Activated CD8-positive, alpha-beta memory T cell treated with anti-CD3 and anti-CD28 coated beads, Interleukin-2, amount 10 ng/mL, durations not matched to agents 7 days and 5 days (primary cell): ENCODE measurements around the gene GASK1A. TPM values are rescaled to one million over a fixed set of nuclear protein-coding genes. Genes with fewer than 3 reads are reported as not detected.
"Not testable (repeated sequence)": the region's sequence is repeated elsewhere in the genome, so short reads cannot be mapped to it uniquely, and the experiment has no call there.

Experiments
- ATAC-seq: fragments of 150-1000 bp; cut with Tn5 transposase; one replicate; pipeline ENCODE4 v1.10.0; 2021; ENCODE audit warnings: moderate library complexity
- CTCF ChIA-PET: fragments of 350-600 bp; sonication (Branson Sonifier 250); formaldehyde crosslinking; loops from one replicate; lab custom pipeline; 2021; ENCODE audit warnings: antibody characterized with exemption; lab: Charles Lee
- DNase-seq: peaks from one replicate; pipeline ENCODE4 v3.0.0-alpha.2; 2020
- H3K27ac Mint-ChIP-seq: one replicate; pipeline ENCODE4 v1.8.0; 2021; ENCODE audit warnings: mild to moderate bottlenecking, mixed read lengths
- H3K27me3 Mint-ChIP-seq: one replicate; pipeline ENCODE4 v1.8.0; 2021; ENCODE audit warnings: mixed read lengths
- H3K36me3 Mint-ChIP-seq: one replicate; pipeline ENCODE4 v1.8.0; 2021; ENCODE audit warnings: mild to moderate bottlenecking, mixed read lengths
- H3K4me1 Mint-ChIP-seq: one replicate; pipeline ENCODE4 v1.8.0; 2021; ENCODE audit warnings: mixed read lengths
- H3K4me3 Mint-ChIP-seq: one replicate; pipeline ENCODE4 v1.8.0; 2021; ENCODE audit warnings: mild to moderate bottlenecking, moderate library complexity, mixed read lengths
- H3K9me3 Mint-ChIP-seq: one replicate; pipeline ENCODE4 v1.8.0; 2022; ENCODE audit warnings: low read depth, mixed read lengths
- total RNA-seq, 2 experiments: library from RNA; stranded (reverse); gene quantifications; one replicate each; pipeline ENCODE4 v1.2.3, GENCODE V29; 2021

Gene GASK1A
- total RNA-seq, 2 experiments from 2014 or later: not detected

DNA sequence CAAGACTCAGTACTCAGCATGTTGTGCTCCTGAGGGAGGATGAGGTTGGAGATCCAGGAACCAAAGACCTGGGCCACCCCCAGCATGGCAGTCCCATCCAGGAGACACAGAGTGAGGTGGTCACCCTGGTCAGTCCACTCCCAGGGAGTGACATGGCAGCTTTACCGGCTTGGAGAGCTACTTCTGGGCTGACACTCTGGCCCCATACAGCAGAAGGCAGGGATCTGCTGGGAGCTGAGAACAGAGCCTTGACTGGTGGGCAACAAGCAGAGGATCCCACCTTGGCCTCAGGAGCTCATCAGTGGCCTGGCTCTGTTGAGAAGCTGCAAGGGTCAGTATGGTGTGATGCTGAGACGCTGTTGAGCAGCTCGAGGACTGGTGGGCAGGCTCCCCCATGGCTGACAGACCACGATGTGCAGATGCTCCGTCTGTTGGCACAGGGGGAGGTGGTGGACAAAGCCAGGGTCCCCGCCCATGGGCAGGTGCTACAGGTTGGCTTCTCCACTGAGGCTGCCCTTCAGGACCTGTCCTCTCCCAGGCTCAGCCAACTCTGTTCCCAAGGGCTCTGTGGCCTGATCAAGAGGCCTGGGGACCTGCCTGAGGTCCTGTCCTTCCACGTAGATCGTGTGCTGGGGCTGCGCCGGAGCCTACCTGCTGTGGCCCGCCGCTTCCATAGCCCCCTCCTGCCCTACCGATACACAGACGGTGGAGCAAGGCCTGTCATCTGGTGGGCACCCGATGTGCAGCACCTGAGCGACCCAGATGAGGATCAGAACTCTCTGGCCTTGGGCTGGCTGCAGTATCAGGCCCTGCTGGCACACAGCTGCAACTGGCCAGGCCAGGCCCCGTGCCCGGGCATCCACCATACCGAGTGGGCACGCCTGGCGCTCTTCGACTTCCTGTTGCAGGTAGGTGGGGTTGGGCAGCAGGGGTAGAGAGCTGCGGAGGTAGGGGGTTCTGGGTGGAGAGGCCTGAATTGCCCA lies 53.8 kb downstream of the GASK1A start:
- no peak overlapping the region for H3K27ac Mint-ChIP-seq
- peaks cover 3% of the 10 kb centered on the region for H3K4me1 Mint-ChIP-seq
- no peaks in the 10 kb centered on the region for H3K36me3 Mint-ChIP-seq
- no peak overlapping the region for H3K4me3 Mint-ChIP-seq
- H3K27me3 Mint-ChIP-seq: peaks cover 1% of the 10 kb centered on the region
- ATAC-seq: no peak
- H3K9me3 Mint-ChIP-seq: no peaks in the 10 kb centered on the region
- DNase-seq: peak; percentile 23
- CTCF ChIA-PET: no interaction called here

DNA sequence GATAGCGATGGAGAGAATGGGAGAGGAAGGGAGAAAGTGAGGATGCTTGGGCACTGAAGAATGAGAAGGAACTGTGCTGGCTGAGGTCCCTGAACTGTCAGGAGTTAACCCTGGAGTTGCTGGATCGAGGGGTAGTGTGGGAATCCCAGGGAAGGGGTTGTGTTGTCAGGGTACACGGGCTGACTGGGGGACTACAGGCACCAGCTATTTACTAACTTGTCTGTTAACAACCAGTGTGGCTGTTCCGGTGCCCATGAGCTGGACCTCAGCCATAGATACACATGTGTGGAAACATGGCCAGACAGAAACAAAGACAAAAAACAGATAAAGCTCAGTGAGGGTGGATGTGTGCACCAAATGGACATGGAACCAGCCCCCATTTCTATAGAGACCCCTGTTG lies 55.1 kb downstream of the GASK1A start:
- Mint-ChIP-seq H3K9me3 (no peaks in the 10 kb centered on the region), H3K4me1 (peaks cover 11% of the 10 kb centered on the region), H3K27ac (no peak overlapping the region), H3K27me3 (peaks cover 5% of the 10 kb centered on the region), H3K4me3 (no peak overlapping the region), H3K36me3 (no peaks in the 10 kb centered on the region)
- DNase-seq (peak; percentile 16), ATAC-seq (no peak)
- CTCF ChIA-PET: interaction anchor here (0.7 kb wide), 1 partner anchor 12 kb away, joined by 3 read pairs; no protein-coding TSS in a partner anchor

DNA sequence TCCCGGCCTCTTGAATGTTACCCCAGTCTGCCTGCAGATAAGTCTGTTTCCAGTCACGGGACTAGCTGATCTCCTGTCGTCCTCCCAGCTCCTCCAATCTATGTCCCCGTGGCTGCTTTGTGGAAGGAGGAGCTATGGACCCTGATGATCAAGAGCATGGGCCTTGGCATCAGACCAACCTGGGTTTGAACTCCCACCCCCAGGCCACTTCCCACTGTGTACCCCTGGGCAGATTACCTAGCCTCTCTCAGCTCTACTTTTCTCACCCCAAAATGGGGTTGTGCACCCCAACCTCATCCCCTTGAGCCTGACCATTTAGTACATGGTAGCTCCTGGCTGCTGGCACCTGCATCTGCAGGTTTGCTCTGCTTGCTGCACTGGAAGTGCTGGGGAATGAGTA lies 55.8 kb downstream of the GASK1A start:
- peaks cover 11% of the 10 kb centered on the region for H3K4me1 Mint-ChIP-seq
- CTCF ChIA-PET: interaction anchor here (0.7 kb wide), 1 partner anchor 13 kb away, joined by 3 read pairs; no protein-coding TSS in a partner anchor

GRCh38 chr3:43035801-43036365 lies 56.8 kb downstream of the GASK1A start:
- CTCF ChIA-PET: interaction anchor here (0.8 kb wide), 1 partner anchor 11 kb away, joined by 4 read pairs; no protein-coding TSS in a partner anchor
- Mint-ChIP-seq H3K27ac (no peak overlapping the region), H3K4me1 (peaks cover 11% of the 10 kb centered on the region), H3K9me3 (no peaks in the 10 kb centered on the region), H3K4me3 (no peak overlapping the region), H3K27me3 (peaks cover 5% of the 10 kb centered on the region), H3K36me3 (no peaks in the 10 kb centered on the region)
- DNase-seq: peak; percentile 36
- ATAC-seq: no peak

More for the DNA sequence above, 55.8 kb downstream of the GASK1A start:
- H3K9me3 Mint-ChIP-seq: no peaks in the 10 kb centered on the region
- H3K4me3 Mint-ChIP-seq: no peak overlapping the region
- ATAC-seq (no peak), DNase-seq (peak; percentile 23)
- no peak overlapping the region for H3K27ac Mint-ChIP-seq
- no peaks in the 10 kb centered on the region for H3K36me3 Mint-ChIP-seq
- peaks cover 5% of the 10 kb centered on the region for H3K27me3 Mint-ChIP-seq

GRCh38 chr3:43036621-43037423 lies 57.7 kb downstream of the GASK1A start:
- H3K27me3 Mint-ChIP-seq: peaks cover 5% of the 10 kb centered on the region
- no peak overlapping the region for H3K27ac Mint-ChIP-seq
- H3K4me3 Mint-ChIP-seq: no peak overlapping the region
- H3K36me3 Mint-ChIP-seq: no peaks in the 10 kb centered on the region
- H3K4me1 Mint-ChIP-seq: peaks cover 11% of the 10 kb centered on the region
- DNase-seq (peak; percentile 39), ATAC-seq (no peak)
- no peaks in the 10 kb centered on the region for H3K9me3 Mint-ChIP-seq
- CTCF ChIA-PET: no interaction called here

DNA sequence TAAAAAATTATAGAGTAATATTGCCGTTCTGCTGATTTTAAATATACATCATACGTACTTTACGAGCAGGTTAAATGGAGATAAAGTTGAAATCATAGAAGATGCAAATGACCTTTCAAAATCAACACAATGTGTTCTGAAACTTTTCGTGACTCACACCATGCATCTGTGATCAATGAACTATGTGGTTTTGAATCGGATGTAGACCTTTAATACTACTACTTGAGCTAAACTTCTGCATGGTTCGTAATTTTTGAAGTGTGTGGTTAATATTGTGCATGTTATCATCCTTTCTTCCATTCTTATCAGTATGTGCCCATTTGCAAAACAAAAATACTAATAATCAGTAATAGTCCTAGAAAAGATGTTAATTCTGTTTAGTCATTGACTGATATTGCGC lies 58.9 kb downstream of the GASK1A start:
- peak; percentile 16 for DNase-seq
- H3K9me3 Mint-ChIP-seq: no peaks in the 10 kb centered on the region
- no peak overlapping the region for H3K4me3 Mint-ChIP-seq
- H3K36me3 Mint-ChIP-seq: no peaks in the 10 kb centered on the region
- CTCF ChIA-PET: no interaction called here
- no peak for ATAC-seq
- no peak overlapping the region for H3K27ac Mint-ChIP-seq
- peaks cover 11% of the 10 kb centered on the region for H3K4me1 Mint-ChIP-seq
- H3K27me3 Mint-ChIP-seq: peaks cover 5% of the 10 kb centered on the region

GRCh38 chr3:43041517-43041916 lies 62.4 kb downstream of the GASK1A start:
- Mint-ChIP-seq H3K27me3 (peaks cover 5% of the 10 kb centered on the region), H3K27ac (no peak overlapping the region), H3K4me1 (peaks cover 11% of the 10 kb centered on the region), H3K4me3 (no peak overlapping the region), H3K9me3 (peaks cover 11% of the 10 kb centered on the region), H3K36me3 (no peaks in the 10 kb centered on the region)
- CTCF ChIA-PET: no interaction called here
- DNase-seq (no peak), ATAC-seq (no peak)

- CTCF ChIA-PET: no interaction called here
- H3K27me3 Mint-ChIP-seq: peaks cover 2% of the 10 kb centered on the region
These were observed 64.1 kb downstream of the GASK1A start for GRCh38 chr3:43043071-43043766.

GRCh38 chr3:43043793-43044192 lies 64.7 kb downstream of the GASK1A start:
- Mint-ChIP-seq H3K27me3 (no peaks in the 10 kb centered on the region), H3K27ac (no peak overlapping the region), H3K4me1 (no peaks in the 10 kb centered on the region), H3K9me3 (peaks cover 16% of the 10 kb centered on the region), H3K36me3 (no peaks in the 10 kb centered on the region), H3K4me3 (no peak overlapping the region)
- CTCF ChIA-PET: no interaction called here
- ATAC-seq (no peak), DNase-seq (no peak)

More at GRCh38 chr3:43043071-43043766, 64.1 kb downstream of the GASK1A start:
- ATAC-seq (no peak), DNase-seq (no peak)
- Mint-ChIP-seq H3K9me3 (peaks cover 16% of the 10 kb centered on the region), H3K36me3 (no peaks in the 10 kb centered on the region), H3K4me1 (peaks cover 5% of the 10 kb centered on the region), H3K4me3 (no peak overlapping the region), H3K27ac (no peak overlapping the region)

GRCh38 chr3:43045079-43045478 lies 66.0 kb downstream of the GASK1A start:
- not testable (repeated sequence) for H3K36me3 Mint-ChIP-seq

GRCh38 chr3:43046583-43046982 lies 67.5 kb downstream of the GASK1A start:
- ATAC-seq: no peak
- H3K27me3 Mint-ChIP-seq: no peaks in the 10 kb centered on the region
- peaks cover 16% of the 10 kb centered on the region for H3K9me3 Mint-ChIP-seq
- H3K27ac Mint-ChIP-seq: no peak overlapping the region
- CTCF ChIA-PET: interaction anchor here (1.5 kb wide), 1 partner anchor 11 kb away, joined by 4 read pairs; no protein-coding TSS in a partner anchor
- peaks cover 2% of the 10 kb centered on the region for H3K36me3 Mint-ChIP-seq
- DNase-seq: no peak
- H3K4me3 Mint-ChIP-seq: no peak overlapping the region
- no peaks in the 10 kb centered on the region for H3K4me1 Mint-ChIP-seq

More at GRCh38 chr3:43045079-43045478, 66.0 kb downstream of the GASK1A start:
- H3K4me3 Mint-ChIP-seq, CTCF ChIA-PET, H3K27me3 Mint-ChIP-seq, H3K27ac Mint-ChIP-seq, H3K4me1 Mint-ChIP-seq, ATAC-seq: not testable (repeated sequence)
- H3K9me3 Mint-ChIP-seq: peaks cover 16% of the 10 kb centered on the region
- DNase-seq: peak; percentile 19

DNA sequence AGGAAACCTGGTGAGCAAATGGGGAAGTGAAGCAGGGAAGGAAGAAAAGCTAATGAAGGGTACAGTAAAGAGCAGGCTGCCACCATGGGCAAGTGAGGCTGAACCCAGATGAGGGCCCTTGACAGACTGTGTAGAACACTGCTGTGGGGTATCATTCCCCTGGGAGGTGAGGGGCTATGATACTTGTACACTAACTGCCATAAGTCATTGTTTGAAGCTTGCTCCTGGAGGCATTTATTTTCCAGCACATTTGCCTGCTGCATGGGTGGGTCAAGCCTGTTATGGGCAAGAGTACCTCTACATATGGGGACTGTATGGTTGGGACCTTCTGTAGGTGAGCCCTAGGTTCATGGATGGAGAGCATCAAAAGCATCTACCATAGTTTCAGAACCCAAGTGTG lies 69.4 kb downstream of the GASK1A start:
- CTCF ChIA-PET: no interaction called here
- DNase-seq: peak; percentile 19
- Mint-ChIP-seq H3K4me1 (no peaks in the 10 kb centered on the region), H3K36me3 (peaks cover 3% of the 10 kb centered on the region), H3K27ac (no peak overlapping the region), H3K27me3 (peaks cover 3% of the 10 kb centered on the region), H3K9me3 (peaks cover 16% of the 10 kb centered on the region), H3K4me3 (no peak overlapping the region)
- no peak for ATAC-seq
